HG02885 (cell line): ENCODE results near the gene FNDC10.

Source experiments
- ATAC-seq: cut with Tn5 transposase; IDR thresholded peaks from one replicate; pipeline ENCODE4 v1.9.1; 2021; ENCODE audit warnings: mild to moderate bottlenecking; ENCODE audit not compliant: unreplicated experiment, poor library complexity

The FNDC10 gene

GRCh38 chr1:1551524-1552262 is 48.2 kb downstream of the FNDC10 start:
- ATAC-seq, result no peak

GRCh38 chr1:1550591-1551432 is 49.1 kb downstream of the FNDC10 start:
- no peak for ATAC-seq

GRCh38 chr1:1550087-1550486 is 49.8 kb downstream of the FNDC10 start:
- ATAC-seq, result no peak

- no peak for ATAC-seq
Measured at GRCh38 chr1:1548591-1548990, 51.3 kb downstream of the FNDC10 start.
